ENCODE measurements around the gene DDX60.

- TF ChIP-seq POLR2AphosphoS5 (IDR thresholded peaks at IDR 0.05; ENCODE audit: low read depth, low read length), result no peak
- no peak for TF ChIP-seq POLR2A (IDR thresholded peaks at IDR 0.05; ENCODE audit: low read depth, low read length)
- TF ChIP-seq POU2F2 (IDR thresholded peaks at IDR 0.05; ENCODE audit: low read depth, low read length), result no peak
- no peak for TF ChIP-seq SPI1 (IDR thresholded peaks at IDR 0.05; ENCODE audit: low read depth, low read length)
These were observed 19.0 kb upstream of the DDX60 start for GRCh38 chr4:168337550-168337940.
